GM18858 (cell line): Measurements from ENCODE around the gene PPM1M.

ENCODE experiments used
- ATAC-seq: cut with Tn5 transposase; IDR thresholded peaks from one replicate; pipeline ENCODE4 v1.9.1; 2021; ENCODE audit not compliant: unreplicated experiment

PPM1M gene

DNA sequence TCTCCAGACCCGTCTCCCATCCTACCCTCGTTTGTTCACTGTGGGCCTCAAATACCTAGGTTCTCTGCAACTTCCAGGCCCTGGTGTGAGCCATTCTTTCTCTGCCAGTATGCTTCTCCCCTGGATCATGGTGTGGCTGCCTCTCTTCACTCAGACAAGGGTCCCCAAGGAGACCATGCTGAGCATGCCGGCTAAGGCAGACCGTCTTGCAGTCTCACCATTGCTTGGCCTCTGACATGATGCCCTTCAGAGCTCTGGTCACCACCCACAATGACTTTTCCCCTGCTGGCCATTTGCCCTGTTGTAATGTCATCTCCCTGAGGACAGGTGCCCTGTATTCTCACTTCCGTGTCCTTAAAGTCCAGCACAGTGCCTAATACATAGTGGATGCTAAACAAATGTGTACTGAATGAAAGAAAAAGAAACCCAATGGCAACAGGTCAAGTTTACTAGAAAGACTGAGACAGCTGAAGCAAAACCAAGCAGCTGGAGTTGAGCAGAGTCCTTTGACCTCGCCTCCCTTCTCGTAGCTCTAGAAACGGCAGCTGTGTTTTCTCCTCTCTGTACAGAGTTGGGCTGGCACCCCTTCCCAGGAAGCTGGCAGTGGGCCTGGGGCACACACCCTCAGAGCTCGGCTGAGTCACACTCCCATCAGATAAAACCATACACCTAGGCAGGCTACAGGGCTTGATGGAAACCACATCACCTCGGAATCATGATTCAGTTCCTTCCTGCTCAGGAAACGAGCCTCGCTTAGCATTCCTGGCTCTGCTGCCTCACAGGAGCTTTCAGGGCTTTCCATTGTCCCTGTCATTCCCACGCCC, 28.8 kb upstream of the PPM1M start:
- no peak for ATAC-seq

DNA sequence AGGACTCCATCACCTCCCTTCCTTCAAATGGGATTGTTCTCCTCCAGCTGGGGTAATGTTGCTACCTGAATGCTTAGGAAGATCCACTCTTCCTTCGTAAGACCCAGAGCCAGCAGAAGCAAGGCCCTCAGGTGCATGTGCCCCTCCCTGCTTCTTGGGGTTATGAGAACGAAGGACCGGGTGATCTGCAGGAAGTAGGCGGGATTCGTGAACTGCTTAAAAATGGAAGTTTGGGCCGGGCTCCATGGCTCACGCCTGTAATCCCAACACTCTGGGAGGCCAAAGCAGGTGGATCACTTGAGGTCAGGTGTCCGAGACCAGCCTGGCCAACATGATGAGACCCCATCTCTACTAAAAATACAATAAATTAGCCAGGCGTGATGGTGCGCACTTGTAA, 28.2 kb upstream of the PPM1M start:
- no peak for ATAC-seq

- no peak for ATAC-seq
These were observed 27.5 kb upstream of the PPM1M start for GRCh38 chr3:52218026-52218425.

DNA sequence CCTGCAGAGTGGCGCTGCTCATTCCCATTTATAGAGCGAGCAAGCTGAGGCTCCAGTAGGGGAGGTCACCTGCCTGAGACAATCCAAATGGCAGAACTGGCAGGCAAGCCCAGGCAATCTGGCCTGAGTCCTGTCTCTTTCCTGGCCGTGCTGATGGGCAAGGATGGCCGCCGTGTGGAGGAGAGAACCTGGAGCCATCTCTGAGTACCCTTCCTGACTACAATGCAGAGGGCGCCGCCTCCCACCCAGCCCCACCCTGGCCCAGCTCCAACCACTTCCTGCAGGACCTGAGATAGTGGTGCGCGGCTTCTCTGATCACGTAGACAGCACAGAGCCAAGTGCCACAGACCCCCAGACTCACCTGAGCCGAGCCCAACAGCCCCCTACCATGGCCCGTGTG, 27.1 kb upstream of the PPM1M start:
- no peak for ATAC-seq

GRCh38 chr3:52218937-52219650, 26.5 kb upstream of the PPM1M start:
- ATAC-seq = no peak

DNA sequence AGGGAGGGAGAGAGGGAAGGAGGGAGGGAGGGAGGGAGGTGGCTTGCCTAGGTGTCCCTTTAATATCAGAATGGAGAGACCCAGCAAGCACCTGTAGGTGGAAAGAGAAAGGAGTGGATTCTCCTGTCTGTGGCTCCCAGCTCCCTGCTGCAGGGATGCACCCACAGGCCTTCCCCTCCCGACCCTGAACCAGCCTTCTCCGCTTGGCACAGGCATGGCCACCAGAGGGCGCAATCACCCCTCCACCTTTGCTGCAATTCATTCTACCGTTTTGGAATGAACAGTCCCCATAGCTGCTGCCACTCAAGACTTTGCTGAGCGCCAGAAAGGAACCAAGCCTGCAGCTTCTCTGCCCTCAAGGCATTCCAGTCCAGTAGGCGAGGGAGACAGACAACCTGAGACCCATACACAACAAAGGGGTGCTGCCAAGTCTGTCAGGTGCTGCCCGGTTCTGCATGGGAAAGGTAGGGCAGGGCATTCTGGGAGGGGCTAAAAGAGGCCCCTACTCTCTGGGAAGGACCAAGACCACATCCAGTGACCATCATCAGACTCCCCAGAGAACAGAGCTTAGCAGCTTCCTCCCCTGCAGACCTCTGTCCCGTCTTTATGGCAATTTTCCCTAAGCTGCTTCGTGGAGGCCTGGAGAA, 25.1 kb upstream of the PPM1M start:
- ATAC-seq = no peak

- no peak for ATAC-seq
These were observed 24.4 kb upstream of the PPM1M start for GRCh38 chr3:52221141-52221562.

DNA sequence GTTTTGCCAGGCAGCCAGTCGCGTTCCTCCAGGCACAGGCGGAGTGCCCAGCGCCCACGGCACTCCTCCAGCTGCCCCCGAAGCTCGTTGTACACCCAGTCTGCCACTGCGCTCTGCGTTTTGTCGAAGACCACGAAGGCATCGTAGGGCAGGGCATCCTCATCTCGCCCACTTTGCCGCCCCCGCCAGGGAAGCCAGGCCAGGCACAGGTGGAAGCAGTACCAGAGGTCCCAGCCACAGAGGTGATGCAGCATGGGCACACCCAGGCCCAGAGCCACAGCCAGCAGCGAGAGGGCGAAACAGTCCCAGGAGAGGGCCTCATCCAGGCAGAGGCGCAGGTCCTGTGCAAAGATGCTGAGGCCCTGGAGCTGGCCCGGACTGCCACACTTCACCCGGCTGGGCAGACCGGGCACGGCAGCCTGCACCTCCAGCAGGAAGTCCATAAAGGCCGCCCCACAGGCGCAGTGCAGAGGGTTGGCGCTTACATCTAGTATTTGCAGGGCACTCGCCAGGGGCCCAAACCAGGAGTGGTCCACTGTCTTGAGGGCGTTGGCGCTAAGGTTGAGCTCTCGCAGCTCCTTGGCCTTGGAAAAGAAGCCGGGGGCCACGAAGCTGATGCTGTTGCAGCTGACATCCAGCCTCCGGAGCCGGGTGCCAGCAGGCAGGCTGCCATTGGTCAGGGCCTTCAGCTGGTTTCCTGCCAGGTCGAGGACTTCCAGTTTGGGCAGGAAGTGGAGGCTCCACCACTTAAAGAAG, 23.8 kb upstream of the PPM1M start:
- ATAC-seq = no peak

DNA sequence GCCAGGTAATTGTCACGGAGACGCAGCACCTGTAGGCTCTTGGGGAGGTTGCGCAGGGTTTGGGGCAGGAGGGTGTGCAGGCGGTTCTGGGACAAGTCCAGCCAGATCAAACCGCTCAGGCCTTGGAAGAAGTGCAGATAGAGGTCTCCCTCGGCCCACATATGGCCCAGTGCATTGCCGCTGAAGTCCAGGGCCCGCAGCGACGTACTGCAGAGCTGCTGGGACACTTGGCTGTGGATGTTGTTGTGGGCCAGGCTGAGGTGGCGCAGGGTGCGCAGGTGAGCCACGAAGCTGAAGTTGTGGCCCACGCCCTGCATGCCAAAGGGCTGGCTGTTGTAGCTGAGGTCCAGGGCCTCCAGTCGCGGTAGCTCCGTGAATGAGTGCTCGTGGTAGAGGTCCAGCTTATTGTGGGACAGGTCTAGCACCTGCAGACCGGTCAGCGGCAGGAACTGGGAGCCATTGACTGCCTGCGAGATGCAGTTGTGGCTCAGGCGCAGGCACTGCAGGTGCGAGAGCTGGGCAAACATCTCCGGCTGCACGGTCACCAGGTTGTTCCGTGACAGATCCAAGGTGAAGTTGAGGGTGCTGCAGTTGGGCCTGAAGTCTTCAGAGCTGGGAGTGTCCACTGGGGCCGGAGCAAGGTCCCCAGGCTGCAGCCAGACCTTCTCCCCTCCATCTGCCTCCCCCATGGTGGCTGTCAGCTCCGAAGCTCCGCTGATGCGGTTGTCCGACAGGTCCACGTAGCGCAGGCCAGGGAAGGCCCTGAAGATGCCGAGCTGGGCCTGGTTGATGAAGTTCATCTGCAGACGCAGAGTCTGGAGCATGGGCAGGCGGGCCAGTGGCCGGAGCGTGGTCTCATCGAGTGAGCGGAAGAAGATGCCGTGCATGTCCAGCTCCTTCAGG, 23.0 kb upstream of the PPM1M start:
- ATAC-seq = no peak

- ATAC-seq = no peak
These were observed 21.8 kb upstream of the PPM1M start for GRCh38 chr3:52223449-52224408.

GRCh38 chr3:52225452-52226228, 19.9 kb upstream of the PPM1M start, which contains the start of gene TLR9:
TSS of gene TLR9 (minus strand) at chr3:52225645. CDS start at chr3:52225529, 116 bp downstream.
- ATAC-seq = peak; percentile 78

DNA sequence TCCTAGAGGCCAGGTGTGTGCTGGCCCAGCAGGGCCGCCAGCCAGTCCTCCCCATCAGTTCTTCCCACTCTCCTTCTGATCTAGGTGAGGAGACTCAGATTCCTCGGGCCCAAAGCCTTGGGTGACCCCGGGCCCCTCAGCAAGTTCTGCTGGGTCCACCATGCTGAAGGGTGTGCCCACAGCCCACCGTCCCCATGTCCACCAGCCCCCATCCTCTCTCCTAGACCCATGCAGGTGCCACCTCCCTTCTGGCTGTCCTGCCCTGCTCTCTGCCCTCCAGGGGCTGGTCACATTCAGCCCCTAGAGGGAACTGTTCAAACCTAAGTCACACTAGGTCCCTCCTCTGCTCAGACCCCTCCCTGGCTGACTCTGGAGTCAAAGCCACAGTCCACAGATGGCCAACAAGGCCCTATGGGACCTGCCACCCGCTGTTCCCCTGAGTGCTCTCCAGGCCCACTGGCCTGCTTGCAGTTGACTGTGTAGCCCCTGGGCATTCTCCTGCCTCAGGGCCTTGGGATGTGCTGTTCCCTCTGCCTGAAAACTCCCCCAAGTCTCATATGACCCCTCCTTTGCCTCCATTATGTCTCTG, 19.2 kb upstream of the PPM1M start:
- no peak for ATAC-seq

- no peak for ATAC-seq
These were observed 18.4 kb upstream of the PPM1M start for GRCh38 chr3:52227117-52227516.

GRCh38 chr3:52227766-52228165, 17.8 kb upstream of the PPM1M start:
- no peak for ATAC-seq

DNA sequence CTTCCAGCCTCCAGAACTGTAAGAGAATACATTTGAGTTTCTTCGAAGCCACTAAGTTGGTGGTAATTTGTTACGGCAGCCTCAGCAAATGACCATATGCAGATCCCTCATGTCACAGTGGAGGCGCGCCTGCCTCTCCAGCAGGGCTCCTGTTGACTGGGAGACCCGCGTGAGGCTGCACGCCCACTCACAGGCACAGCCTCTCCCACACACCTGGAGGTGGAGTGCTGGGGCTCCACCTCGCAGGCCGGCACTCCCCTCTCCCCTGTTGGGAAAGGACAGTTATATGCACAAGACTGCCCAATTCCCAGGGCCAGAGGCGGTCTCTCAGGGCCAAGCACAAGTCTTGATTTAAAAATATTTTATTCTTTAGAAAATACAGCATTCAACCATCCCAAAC, 17.3 kb upstream of the PPM1M start:
- no peak for ATAC-seq

DNA sequence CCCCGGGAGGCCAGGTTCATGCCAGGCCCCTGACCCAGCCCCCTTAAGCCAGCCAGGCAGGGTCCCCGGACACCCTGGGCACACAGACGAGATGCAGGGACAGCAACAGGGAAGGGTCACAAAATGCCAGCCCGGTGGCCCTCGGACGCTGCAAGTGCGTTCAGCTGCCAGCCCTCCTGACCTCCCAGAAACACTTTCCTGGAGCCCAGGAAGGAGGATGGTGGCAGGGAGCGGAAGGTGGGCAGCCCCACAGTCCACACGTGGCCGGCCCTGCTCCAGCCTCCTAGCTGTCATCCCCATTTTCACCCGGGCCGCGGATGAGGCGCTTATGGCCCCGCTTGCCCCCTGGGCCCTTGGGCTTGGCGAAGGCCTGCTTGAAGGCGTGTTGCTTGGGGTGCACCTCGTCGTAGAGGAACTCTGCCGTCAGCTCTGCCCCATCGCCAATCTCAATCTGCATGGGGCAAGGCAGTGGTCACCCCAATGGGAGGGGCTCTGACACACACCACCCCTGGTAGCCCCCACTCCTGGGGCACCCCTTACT, 16.7 kb upstream of the PPM1M start:
- no peak for ATAC-seq

- ATAC-seq = no peak
These were observed 15.9 kb upstream of the PPM1M start for GRCh38 chr3:52229656-52230055.

GRCh38 chr3:52230461-52230860, 15.1 kb upstream of the PPM1M start:
- ATAC-seq = no peak
